Measurements from ENCODE around the gene TCP1. TPM values are rescaled to one million over a fixed set of nuclear protein-coding genes. Genes with fewer than 3 reads are reported as not detected.
"Not testable (repeated sequence)": the region's sequence is repeated elsewhere in the genome, so short reads cannot be mapped to it uniquely, and the experiment has no call there.

TCP1 gene
- total and polyA plus RNA-seq, 9 donors, result 83.5 to 237 (median 162) TPM

DNA sequence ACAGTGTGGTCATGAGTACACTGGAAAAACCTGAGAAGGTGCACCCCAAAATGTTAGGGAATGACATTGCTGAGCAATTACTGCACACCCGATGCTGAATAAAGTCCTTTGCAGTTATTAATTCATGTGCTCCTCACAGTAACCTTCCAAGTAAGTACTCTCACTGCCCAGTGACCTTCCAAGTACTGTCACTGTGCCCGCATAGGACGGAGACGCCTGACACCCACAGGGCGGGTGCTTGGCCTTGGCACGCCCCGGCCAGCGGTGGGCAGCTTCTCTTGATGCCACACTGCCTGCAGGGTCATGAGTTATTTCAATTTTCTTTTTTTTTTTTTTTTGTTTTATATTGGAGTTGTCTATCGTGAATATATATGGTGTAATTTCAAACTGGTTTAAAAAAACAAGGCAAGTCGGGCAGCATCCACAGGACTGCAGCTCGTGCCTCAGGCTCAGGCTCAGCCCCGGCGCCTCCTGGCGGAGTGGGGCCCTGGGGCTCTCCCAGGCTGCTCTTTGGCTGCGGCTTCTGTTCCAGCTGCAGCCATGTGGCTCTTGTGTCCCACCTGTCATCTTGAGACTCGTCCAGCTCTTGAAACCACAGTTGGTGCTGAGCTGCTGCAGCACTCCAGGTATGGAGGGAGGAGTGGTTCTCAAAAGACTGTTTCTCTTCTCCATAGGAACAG is 37.7 kb upstream of the TCP1 start:
- TF ChIP-seq POLR2A (IDR thresholded peaks at IDR 0.05) (no peak), CTCF (IDR thresholded peaks at IDR 0.05) (no peak), EP300 (IDR thresholded peaks at IDR 0.05) (no peak)
- no peak for DNase-seq
- Histone ChIP-seq H3K36me3 (no peaks in the 10 kb centered on the region), H3K27ac (no peak overlapping the region), H3K4me3 (no peak overlapping the region), H3K4me1 (ENCODE audit: insufficient read depth) (no peaks in the 10 kb centered on the region), H3K27me3 (no peaks in the 10 kb centered on the region), H3K9me3 (no peaks in the 10 kb centered on the region)
- WGBS, 3 donors, result 80 to 94% (median 83%) methylated on average over 16 of the region's 16 CpGs
- intact Hi-C loops (cut with DNase I), result no loop called here

GRCh38 chr6:159826004-159826403 is 36.6 kb upstream of the TCP1 start:
- no peak for DNase-seq
- intact Hi-C loops (cut with DNase I), result no loop called here
- H3K27me3 ChIP-seq, result no peaks in the 10 kb centered on the region
- TF ChIP-seq CTCF (IDR thresholded peaks at IDR 0.05) (no peak), POLR2A (IDR thresholded peaks at IDR 0.05) (no peak), EP300 (IDR thresholded peaks at IDR 0.05) (no peak)
- no peaks in the 10 kb centered on the region for H3K4me1 ChIP-seq (ENCODE audit: insufficient read depth)
- H3K9me3 ChIP-seq, result no peaks in the 10 kb centered on the region
- H3K4me3 ChIP-seq, result no peak overlapping the region
- H3K27ac ChIP-seq, result no peak overlapping the region
- H3K36me3 ChIP-seq, result no peaks in the 10 kb centered on the region
- WGBS, 3 donors, result 92% methylated on average over 13 of the region's 13 CpGs

- H3K27ac ChIP-seq; H3K9me3 ChIP-seq; H3K36me3 ChIP-seq; DNase-seq; H3K4me3 ChIP-seq; intact Hi-C loops (cut with DNase I); H3K27me3 ChIP-seq; H3K4me1 ChIP-seq (ENCODE audit: insufficient read depth): not testable (repeated sequence)
- 95% methylated on average over 9 of the region's 9 CpGs for WGBS, 3 donors
Measured at GRCh38 chr6:159824690-159825089, 35.3 kb upstream of the TCP1 start.

- TF ChIP-seq CTCF (IDR thresholded peaks at IDR 0.05), result no peak
- TF ChIP-seq EP300 (IDR thresholded peaks at IDR 0.05), result no peak
- TF ChIP-seq POLR2A (IDR thresholded peaks at IDR 0.05), result no peak
- H3K36me3 ChIP-seq, result no peaks in the 10 kb centered on the region
- no peak for DNase-seq
- WGBS, 3 donors, result 93 to 97% (median 95%) methylated on average over 3 of the region's 3 CpGs
- no peaks in the 10 kb centered on the region for H3K27me3 ChIP-seq
- no peaks in the 10 kb centered on the region for H3K4me1 ChIP-seq (ENCODE audit: insufficient read depth)
- no peak overlapping the region for H3K4me3 ChIP-seq
- no peaks in the 10 kb centered on the region for H3K9me3 ChIP-seq
- intact Hi-C loops (cut with DNase I), result no loop called here
- no peak overlapping the region for H3K27ac ChIP-seq
Measured at GRCh38 chr6:159823953-159824352, 34.6 kb upstream of the TCP1 start.

- 86 to 95% (median 89%) methylated on average over 10 of the region's 10 CpGs for WGBS, 3 donors
- TF ChIP-seq POLR2A (IDR thresholded peaks at IDR 0.05) (no peak), CTCF (IDR thresholded peaks at IDR 0.05) (no peak), EP300 (IDR thresholded peaks at IDR 0.05) (no peak)
- H3K36me3 ChIP-seq, result no peaks in the 10 kb centered on the region
- no peak overlapping the region for H3K4me3 ChIP-seq
- no peaks in the 10 kb centered on the region for H3K9me3 ChIP-seq
- no peaks in the 10 kb centered on the region for H3K4me1 ChIP-seq (ENCODE audit: insufficient read depth)
- DNase-seq, result no peak
- no peaks in the 10 kb centered on the region for H3K27me3 ChIP-seq
- no peak overlapping the region for H3K27ac ChIP-seq
- intact Hi-C loops (cut with DNase I), result no loop called here
Measured at GRCh38 chr6:159821726-159822125, 32.3 kb upstream of the TCP1 start.
